ENCODE results near the gene ZNF133. TPM values are rescaled to one million over a fixed set of nuclear protein-coding genes. Genes with fewer than 3 reads are reported as not detected.

ZNF133 gene
- total RNA-seq, 1 donor from 2014 or later = 7.7 TPM

DNA sequence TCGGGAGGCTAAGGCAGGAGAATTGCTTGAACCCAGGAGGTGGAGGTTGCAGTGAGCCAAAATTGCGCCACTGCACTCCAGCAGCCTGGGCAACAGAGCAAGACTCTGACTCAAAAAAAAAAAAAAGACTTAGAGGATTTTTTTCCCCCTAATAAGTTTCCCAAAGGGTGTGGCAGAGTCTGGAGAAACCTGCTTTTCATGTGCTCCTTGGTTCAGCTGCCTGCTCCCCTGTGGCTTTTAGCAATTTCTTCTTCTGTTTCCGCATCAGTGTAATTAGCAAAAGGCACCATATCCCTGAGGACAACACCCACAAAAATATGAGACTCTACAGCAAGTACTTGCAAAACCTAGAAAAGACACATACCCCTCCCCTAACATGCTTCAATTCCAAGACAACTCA lies 28.6 kb upstream of the ZNF133 start:
- peaks cover 2% of the 10 kb centered on the region for H3K27me3 Mint-ChIP-seq
- intact Hi-C loops (cut with micrococcal nuclease) = no loop called here
- H3K4me1 Mint-ChIP-seq = no peaks in the 10 kb centered on the region
- no peaks in the 10 kb centered on the region for H3K36me3 Mint-ChIP-seq (ENCODE audit: low read depth)
- H3K4me3 Mint-ChIP-seq = no peak overlapping the region
- POLR2A ChIA-PET = no interaction called here
- no peak for DNase-seq
- H3K27ac Mint-ChIP-seq = no peak overlapping the region
- no peaks in the 10 kb centered on the region for H3K9me3 Mint-ChIP-seq
- ATAC-seq (ENCODE audit: low read depth) = no peak
- CTCF ChIA-PET = no interaction called here
- TF ChIP-seq, protein P1, sequence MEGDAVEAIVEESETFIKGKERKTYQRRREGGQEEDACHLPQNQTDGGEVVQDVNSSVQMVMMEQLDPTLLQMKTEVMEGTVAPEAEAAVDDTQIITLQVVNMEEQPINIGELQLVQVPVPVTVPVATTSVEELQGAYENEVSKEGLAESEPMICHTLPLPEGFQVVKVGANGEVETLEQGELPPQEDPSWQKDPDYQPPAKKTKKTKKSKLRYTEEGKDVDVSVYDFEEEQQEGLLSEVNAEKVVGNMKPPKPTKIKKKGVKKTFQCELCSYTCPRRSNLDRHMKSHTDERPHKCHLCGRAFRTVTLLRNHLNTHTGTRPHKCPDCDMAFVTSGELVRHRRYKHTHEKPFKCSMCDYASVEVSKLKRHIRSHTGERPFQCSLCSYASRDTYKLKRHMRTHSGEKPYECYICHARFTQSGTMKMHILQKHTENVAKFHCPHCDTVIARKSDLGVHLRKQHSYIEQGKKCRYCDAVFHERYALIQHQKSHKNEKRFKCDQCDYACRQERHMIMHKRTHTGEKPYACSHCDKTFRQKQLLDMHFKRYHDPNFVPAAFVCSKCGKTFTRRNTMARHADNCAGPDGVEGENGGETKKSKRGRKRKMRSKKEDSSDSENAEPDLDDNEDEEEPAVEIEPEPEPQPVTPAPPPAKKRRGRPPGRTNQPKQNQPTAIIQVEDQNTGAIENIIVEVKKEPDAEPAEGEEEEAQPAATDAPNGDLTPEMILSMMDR (IDR thresholded peaks at IDR 0.05) = no peak

DNA sequence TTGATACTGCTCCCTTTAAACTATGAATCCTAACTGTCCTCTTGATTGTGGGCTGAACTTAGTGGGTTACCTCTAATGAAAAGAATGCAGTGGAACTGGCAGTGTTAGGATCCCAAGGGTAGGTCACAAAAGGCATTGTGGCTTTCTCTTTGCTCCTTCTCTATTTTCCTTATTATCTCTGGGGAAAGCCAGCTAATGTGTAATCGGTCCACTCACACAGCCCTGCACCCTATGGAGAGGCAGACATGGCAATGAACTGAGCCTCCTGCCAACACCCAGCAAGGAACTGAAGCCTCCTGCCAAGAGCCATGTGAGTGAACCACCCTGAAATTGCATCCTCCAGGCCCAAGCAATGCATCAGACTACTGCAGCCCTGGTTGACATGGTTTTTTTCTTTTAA lies 24.6 kb upstream of the ZNF133 start:
- DNase-seq (no peak), ATAC-seq (ENCODE audit: low read depth) (no peak)
- Mint-ChIP-seq H3K4me1 (no peaks in the 10 kb centered on the region), H3K27me3 (peaks cover 24% of the 10 kb centered on the region), H3K27ac (no peak overlapping the region), H3K9me3 (no peaks in the 10 kb centered on the region), H3K36me3 (ENCODE audit: low read depth) (no peaks in the 10 kb centered on the region), H3K4me3 (no peak overlapping the region)
- TF ChIP-seq, protein P1 (IDR thresholded peaks at IDR 0.05) = no peak
- intact Hi-C loops (cut with micrococcal nuclease) = no loop called here
- POLR2A ChIA-PET = no interaction called here
- CTCF ChIA-PET = no interaction called here

DNA sequence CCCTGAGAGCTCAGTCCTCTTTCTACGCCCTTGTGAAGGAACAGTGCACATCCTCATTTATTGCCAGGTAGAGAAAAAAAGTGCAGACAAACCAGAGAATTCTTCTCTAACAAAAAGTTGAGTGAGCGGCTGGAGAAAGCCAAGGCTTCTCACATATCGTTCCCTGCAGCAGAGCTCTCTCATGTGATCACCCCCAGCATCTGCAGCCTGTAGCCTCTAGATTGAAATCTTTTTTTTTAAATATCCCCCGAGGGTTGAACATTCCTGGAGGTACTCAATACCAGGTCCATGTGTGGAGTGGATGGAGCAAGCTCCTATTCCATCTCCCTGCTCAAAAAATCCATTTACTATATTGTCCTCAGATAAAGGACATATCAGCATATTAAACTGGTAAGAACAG lies 22.9 kb upstream of the ZNF133 start:
- DNase-seq (no peak), ATAC-seq (ENCODE audit: low read depth) (no peak)
- ChIA-PET CTCF (no interaction called here), POLR2A (no interaction called here)
- H3K9me3 Mint-ChIP-seq = no peaks in the 10 kb centered on the region
- H3K4me3 Mint-ChIP-seq = no peak overlapping the region
- H3K4me1 Mint-ChIP-seq = no peaks in the 10 kb centered on the region
- TF ChIP-seq, protein P1 (IDR thresholded peaks at IDR 0.05) = no peak
- no peak overlapping the region for H3K27ac Mint-ChIP-seq
- H3K36me3 Mint-ChIP-seq (ENCODE audit: low read depth) = no peaks in the 10 kb centered on the region
- intact Hi-C loops (cut with micrococcal nuclease) = no loop called here
- peaks cover 24% of the 10 kb centered on the region for H3K27me3 Mint-ChIP-seq

DNA sequence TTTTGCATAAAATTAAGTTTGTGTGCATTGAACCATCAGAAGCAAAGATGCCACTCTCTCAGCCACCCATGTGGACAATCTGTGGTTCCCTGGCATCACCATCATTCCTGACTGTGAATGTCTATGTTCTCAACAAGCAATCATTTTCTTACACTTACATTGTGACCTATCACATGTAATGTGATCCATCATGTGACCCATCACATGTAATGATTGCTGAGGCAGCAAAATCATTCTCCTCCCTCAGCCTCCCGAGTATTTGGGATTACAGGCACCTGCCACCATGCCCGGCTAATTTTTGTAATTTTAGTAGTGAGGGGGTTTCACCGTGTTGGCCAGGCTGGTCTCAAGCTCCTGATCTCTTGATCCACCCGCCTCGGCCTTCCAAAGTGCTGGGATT lies 22.0 kb upstream of the ZNF133 start:
- POLR2A ChIA-PET = no interaction called here
- peaks cover 27% of the 10 kb centered on the region for H3K27me3 Mint-ChIP-seq

DNA sequence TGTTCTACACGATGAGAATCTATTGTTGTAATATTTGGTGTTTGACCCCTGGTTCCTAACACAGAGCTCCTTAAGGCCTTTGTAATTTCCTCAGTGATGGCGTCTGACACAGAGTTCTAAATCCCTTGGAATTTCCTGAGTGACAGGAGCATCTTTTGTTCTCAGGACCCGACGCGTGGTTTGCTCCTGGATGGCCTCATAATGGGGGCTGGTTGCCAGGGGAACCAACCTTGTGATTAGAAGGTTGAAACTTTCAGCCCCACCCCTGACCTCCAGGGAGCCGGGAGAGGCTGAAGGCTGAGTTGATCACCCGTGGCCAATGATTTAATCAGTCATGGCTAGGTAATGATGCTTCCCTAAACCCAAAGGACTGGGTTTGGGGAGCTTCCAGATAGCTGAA lies 20.5 kb upstream of the ZNF133 start:
- CTCF ChIA-PET = no interaction called here
- H3K4me3 Mint-ChIP-seq = no peak overlapping the region
- TF ChIP-seq, protein P1 (IDR thresholded peaks at IDR 0.05) = no peak
- H3K4me1 Mint-ChIP-seq = no peaks in the 10 kb centered on the region
- no peaks in the 10 kb centered on the region for H3K36me3 Mint-ChIP-seq (ENCODE audit: low read depth)
- ATAC-seq (ENCODE audit: low read depth) = no peak
- H3K27ac Mint-ChIP-seq = no peak overlapping the region
- H3K9me3 Mint-ChIP-seq = no peaks in the 10 kb centered on the region
- DNase-seq = no peak
- POLR2A ChIA-PET = no interaction called here
- intact Hi-C loops (cut with micrococcal nuclease) = no loop called here
- peaks cover 34% of the 10 kb centered on the region for H3K27me3 Mint-ChIP-seq

More for the DNA sequence above, 22.0 kb upstream of the ZNF133 start:
- CTCF ChIA-PET = no interaction called here
- DNase-seq (no peak), ATAC-seq (ENCODE audit: low read depth) (no peak)
- intact Hi-C loops (cut with micrococcal nuclease) = no loop called here
- Mint-ChIP-seq H3K4me3 (no peak overlapping the region), H3K27ac (no peak overlapping the region), H3K36me3 (ENCODE audit: low read depth) (no peaks in the 10 kb centered on the region), H3K4me1 (no peaks in the 10 kb centered on the region), H3K9me3 (no peaks in the 10 kb centered on the region)
- TF ChIP-seq, protein P1 (IDR thresholded peaks at IDR 0.05) = no peak

Measured in activated B cell treated with CpG ODN at 0.5 μM for 24 hours (primary cell).